ENCODE data around the gene ABCC8. TPM values are rescaled to one million over a fixed set of nuclear protein-coding genes. Genes with fewer than 3 reads are reported as not detected.

ABCC8 gene
- total and polyA plus RNA-seq, 2 donors (not counting 1 experiment from before 2014, with no cell fraction given), result 0.03 to 0.17 TPM

- no peaks in the 10 kb centered on the region for H3K36me3 ChIP-seq (replicated peaks in 1 of 2; ENCODE audit: control extremely low read depth in 1 of 2, control insufficient read depth in 1 of 2, extremely low read depth in 1 of 2, insufficient read depth in 2 of 2, low read length in 1 of 2)
- H2AFZ ChIP-seq (ENCODE audit: insufficient read depth, low read depth, low read length, poor library complexity, severe bottlenecking), result no peak overlapping the region
- CTCF ChIA-PET, result no interaction called here
- DNase-seq (no peak), ATAC-seq (ENCODE audit: low read depth) (no peak)
- Mint-ChIP-seq H3K4me3 (no peak overlapping the region), H3K9me3 (ENCODE audit: insufficient read depth) (peaks cover 26% of the 10 kb centered on the region), H3K27me3 (no peaks in the 10 kb centered on the region), H3K4me1 (no peaks in the 10 kb centered on the region), H3K27ac (no peak overlapping the region)
- H3K4me1 ChIP-seq (ENCODE audit: control insufficient read depth in 2 of 2, insufficient read depth in 2 of 2, low read length in 2 of 2), result no peaks in the 10 kb centered on the region
- H3K9me3 ChIP-seq (ENCODE audit: control extremely low read depth in 1 of 3, control insufficient read depth in 2 of 3, insufficient read depth in 1 of 3, low read length in 2 of 3), result peaks cover 0 to 46% (median 38%) of the 10 kb centered on the region in 3 donors
- H3K27ac ChIP-seq (ENCODE audit: low read length in 2 of 2), result no peak overlapping the region
- H3K9ac ChIP-seq (ENCODE audit: low read length), result no peak overlapping the region
- no peaks in the 10 kb centered on the region for H4K20me1 ChIP-seq (ENCODE audit: control insufficient read depth, insufficient read depth, low read length, poor library complexity, severe bottlenecking)
- POLR2A ChIA-PET, result no interaction called here
- no peaks in the 10 kb centered on the region for H3K79me2 ChIP-seq (ENCODE audit: control insufficient read depth, insufficient read depth, low read length)
- TF ChIP-seq CTCF (IDR thresholded peaks at IDR 0.05) (no peak), EZH2 (IDR thresholded peaks at IDR 0.05; ENCODE audit: borderline replicate concordance, insufficient read depth, low read depth, low read length, poor library complexity, severe bottlenecking) (no peak)
- H3K4me3 ChIP-seq (ENCODE audit: control extremely low read depth in 1 of 5, extremely low read depth in 1 of 5, insufficient read depth in 1 of 5, low read depth in 2 of 5, low read length in 4 of 5), result no peak overlapping the region
- H3K27me3 ChIP-seq (replicated peaks in 1 of 4; ENCODE audit: control extremely low read depth in 1 of 4, control insufficient read depth in 3 of 4, insufficient read depth in 4 of 4, low read length in 3 of 4), result peaks cover 0 to 3% (median 0%) of the 10 kb centered on the region in 4 experiments
- H3K4me2 ChIP-seq (replicated peaks; ENCODE audit: low read depth, low read length, poor library complexity, severe bottlenecking), result no peak overlapping the region
- intact Hi-C loops (cut with micrococcal nuclease), result no loop called here
Measured at GRCh38 chr11:17369094-17369493, 107.6 kb downstream of the ABCC8 start.

- WGBS (ENCODE audit: insufficient coverage), result 93% methylated on average over 3 of the region's 3 CpGs
- no peak overlapping the region for H3K9ac ChIP-seq (ENCODE audit: low read length)
- POLR2A ChIA-PET, result no interaction called here
- no peaks in the 10 kb centered on the region for H3K4me1 ChIP-seq (ENCODE audit: control insufficient read depth in 2 of 2, insufficient read depth in 2 of 2, low read length in 2 of 2)
- intact Hi-C loops (cut with micrococcal nuclease), result no loop called here
- no peak for TF ChIP-seq EZH2 (IDR thresholded peaks at IDR 0.05; ENCODE audit: borderline replicate concordance, insufficient read depth, low read depth, low read length, poor library complexity, severe bottlenecking)
- no peak for TF ChIP-seq CTCF (IDR thresholded peaks at IDR 0.05)
- no peak overlapping the region for H3K27ac ChIP-seq (ENCODE audit: low read length in 2 of 2)
- Mint-ChIP-seq H3K27ac (no peak overlapping the region), H3K9me3 (ENCODE audit: insufficient read depth) (peaks cover 26% of the 10 kb centered on the region), H3K4me1 (no peaks in the 10 kb centered on the region), H3K27me3 (no peaks in the 10 kb centered on the region), H3K4me3 (no peak overlapping the region)
- no peak overlapping the region for H3K4me2 ChIP-seq (replicated peaks; ENCODE audit: low read depth, low read length, poor library complexity, severe bottlenecking)
- H2AFZ ChIP-seq (ENCODE audit: insufficient read depth, low read depth, low read length, poor library complexity, severe bottlenecking), result no peak overlapping the region
- peaks cover 0 to 3% (median 0%) of the 10 kb centered on the region in 4 experiments for H3K27me3 ChIP-seq (replicated peaks in 1 of 4; ENCODE audit: control extremely low read depth in 1 of 4, control insufficient read depth in 3 of 4, insufficient read depth in 4 of 4, low read length in 3 of 4)
- ATAC-seq (ENCODE audit: low read depth), result no peak
- H3K4me3 ChIP-seq (ENCODE audit: control extremely low read depth in 1 of 5, extremely low read depth in 1 of 5, insufficient read depth in 1 of 5, low read depth in 2 of 5, low read length in 4 of 5), result no peak overlapping the region
- no peaks in the 10 kb centered on the region for H3K79me2 ChIP-seq (ENCODE audit: control insufficient read depth, insufficient read depth, low read length)
- H3K36me3 ChIP-seq (replicated peaks in 1 of 2; ENCODE audit: control extremely low read depth in 1 of 2, control insufficient read depth in 1 of 2, extremely low read depth in 1 of 2, insufficient read depth in 2 of 2, low read length in 1 of 2), result no peaks in the 10 kb centered on the region
- DNase-seq, result no peak
- peaks cover 0 to 46% (median 34%) of the 10 kb centered on the region in 3 donors for H3K9me3 ChIP-seq (ENCODE audit: control extremely low read depth in 1 of 3, control insufficient read depth in 2 of 3, insufficient read depth in 1 of 3, low read length in 2 of 3)
- no peaks in the 10 kb centered on the region for H4K20me1 ChIP-seq (ENCODE audit: control insufficient read depth, insufficient read depth, low read length, poor library complexity, severe bottlenecking)
- CTCF ChIA-PET, result no interaction called here
Measured at GRCh38 chr11:17368551-17368950, 108.1 kb downstream of the ABCC8 start.

Data from B cell (primary cell).